CD4-positive, alpha-beta T cell treated with Interleukin-21 for 1 hour (primary cell): Measurements from ENCODE around the gene ABHD16A.
A peak's percentile ranks its signal among the peaks of the same experiment; 100 is the strongest.

Experiments used
- DNase-seq: peaks from one replicate; pipeline ENCODE4 v3.0.0-alpha.2; 2020

Gene ABHD16A

GRCh38 chr6:31702819-31703716 is at the start of gene ABHD16A:
ABHD16A (minus strand) TSS chr6:31703324; CDS start chr6:31703281, 43 bp downstream.
- DNase-seq, result peak; percentile 98

GRCh38 chr6:31752739-31753319 is 49.7 kb upstream of the ABHD16A start:
- DNase-seq, result no peak

DNA sequence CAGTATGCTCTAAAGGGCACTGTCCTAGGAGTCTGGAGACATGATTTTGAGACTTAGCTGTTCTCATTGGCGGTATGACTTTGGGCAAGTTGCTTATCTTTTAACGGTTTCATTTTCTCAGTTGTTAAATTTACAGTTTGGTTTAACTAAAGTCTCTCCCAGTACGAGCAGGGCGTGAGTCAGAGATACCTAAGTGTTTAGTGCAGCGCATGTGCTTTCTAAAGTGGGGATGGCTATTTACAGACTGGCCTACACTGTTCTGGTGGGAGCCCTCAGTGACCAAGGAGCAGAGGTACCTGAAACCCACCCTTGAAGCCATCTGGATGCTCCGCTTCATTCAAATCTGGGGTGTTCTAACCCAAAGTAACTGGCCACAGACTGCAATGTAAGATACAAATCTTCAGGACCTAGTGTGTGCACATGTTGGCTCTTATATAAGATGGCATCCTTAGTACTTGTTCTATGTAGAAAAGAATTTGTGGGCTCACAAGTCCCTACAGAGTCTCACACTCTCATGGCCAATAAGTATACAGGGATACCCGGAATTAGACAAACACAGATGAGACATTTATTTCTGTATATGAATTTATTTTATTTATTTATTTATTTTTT is 47.4 kb upstream of the ABHD16A start:
- DNase-seq, result no peak

GRCh38 chr6:31749301-31750036 is 46.3 kb upstream of the ABHD16A start:
- no peak for DNase-seq

DNA sequence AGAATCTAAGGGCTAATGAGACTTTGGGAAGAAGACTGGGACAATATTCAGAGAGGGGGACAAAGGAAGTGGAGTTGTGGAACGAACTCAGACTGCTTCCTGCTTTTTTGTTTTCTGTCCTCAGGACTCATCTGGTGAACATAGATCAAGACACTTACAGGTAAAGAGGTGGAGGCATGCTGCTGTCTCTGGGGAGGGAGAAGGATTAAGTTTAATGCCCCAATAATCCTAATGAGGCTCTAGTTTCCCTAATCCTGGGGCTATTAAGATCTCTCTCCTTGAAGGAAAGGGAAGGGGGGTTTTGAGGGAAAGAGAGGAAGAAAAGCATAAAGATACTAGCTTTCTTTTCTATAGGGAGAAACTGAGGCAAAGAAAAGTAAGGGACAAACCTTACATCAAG is 41.3 kb upstream of the ABHD16A start:
- no peak for DNase-seq

- DNase-seq, result no peak
These were observed 39.8 kb upstream of the ABHD16A start for GRCh38 chr6:31742894-31743293.

GRCh38 chr6:31741815-31742214 is 38.7 kb upstream of the ABHD16A start:
- DNase-seq, result no peak

DNA sequence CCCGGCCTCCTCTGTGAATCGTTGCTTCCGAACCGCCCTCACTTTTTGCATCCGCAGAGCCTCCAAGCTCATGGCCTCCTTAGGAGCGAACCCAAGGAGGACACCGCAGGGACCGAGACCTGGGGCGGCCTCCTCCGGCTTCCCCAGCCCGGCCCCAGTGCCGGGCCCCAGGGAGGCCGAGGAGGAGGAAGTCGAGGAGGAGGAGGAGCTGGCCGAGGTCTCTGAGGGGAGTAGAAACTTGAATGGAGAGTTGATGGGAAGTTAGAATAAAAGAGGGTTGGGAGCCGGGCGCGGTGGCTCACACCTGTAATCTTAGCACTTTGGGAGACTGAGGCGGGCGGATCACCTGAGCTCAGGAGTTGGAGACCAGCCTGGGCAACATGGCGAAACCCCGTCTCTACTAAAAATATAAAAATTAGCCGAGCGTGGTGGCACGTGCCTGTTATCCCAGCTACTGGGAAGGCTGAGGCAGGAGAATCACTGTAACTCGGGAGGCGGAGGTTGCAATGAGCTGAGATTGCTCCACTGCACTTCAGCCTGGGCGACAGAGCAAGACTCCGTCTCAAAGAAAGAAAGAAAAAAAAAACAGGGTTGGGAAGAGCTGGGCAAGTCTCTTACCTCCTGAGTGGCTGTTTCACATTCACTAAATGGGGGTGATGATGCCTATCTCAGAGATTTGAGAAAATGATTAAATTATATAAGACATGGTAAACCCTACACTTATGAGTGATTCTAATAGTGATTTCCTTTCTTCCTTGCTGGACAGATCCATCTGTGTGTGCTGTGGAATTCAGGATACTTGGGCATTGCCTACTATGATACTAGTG is 37.5 kb upstream of the ABHD16A start:
- no peak for DNase-seq

GRCh38 chr6:31739639-31740396 is 36.7 kb upstream of the ABHD16A start, which contains the start of gene MSH5:
MSH5 (plus strand) TSS chr6:31740005; CDS start chr6:31740467, 462 bp downstream.
- peak; percentile 97 for DNase-seq

DNA sequence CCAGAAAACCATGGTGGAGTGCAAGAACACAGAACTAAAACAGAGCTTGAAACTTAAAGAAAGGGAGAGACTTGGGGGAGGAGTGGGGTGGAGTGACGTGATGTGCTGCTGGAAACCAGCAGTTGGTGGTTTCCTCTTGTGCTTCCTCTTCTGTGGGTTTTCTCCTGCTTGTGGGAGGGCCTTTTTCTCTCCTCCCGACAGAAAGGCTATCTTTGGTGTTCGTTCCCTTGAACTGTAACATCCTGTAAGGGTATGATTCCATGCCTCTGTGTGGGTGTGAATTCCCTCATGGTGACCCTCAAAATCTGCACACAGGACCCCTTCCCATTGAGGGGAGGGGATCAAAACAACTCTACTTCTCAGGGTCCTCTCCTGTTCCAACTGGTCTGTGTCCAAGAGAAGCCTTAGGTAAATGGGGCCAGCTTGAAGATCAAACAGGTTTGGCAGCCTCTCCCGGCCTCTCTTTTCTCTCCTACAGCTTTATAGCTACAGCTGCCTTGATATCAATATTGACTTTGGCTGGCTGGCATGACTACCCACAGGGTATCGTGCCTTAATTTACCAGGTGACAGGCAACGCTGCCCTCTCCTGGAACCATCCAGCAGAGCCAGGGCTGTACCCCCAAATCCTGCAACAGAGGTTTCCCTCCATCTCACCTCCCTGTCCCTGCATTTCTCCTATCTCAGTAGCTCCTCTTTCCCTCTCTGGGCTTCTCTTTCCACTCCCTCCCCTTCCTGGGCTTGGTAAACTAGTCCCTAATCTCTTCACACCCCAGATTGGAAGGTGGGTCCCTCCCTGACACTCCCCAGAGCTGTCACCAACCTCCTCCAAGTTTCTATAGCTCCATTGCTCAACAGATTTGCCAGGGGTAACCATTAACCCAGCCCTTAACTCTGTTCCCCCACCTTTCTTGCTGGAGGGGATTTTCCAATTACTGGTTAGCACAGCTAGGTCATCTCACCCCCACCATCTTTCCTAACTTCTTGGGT is 35.2 kb upstream of the ABHD16A start:
- DNase-seq, result peak; percentile 84

DNA sequence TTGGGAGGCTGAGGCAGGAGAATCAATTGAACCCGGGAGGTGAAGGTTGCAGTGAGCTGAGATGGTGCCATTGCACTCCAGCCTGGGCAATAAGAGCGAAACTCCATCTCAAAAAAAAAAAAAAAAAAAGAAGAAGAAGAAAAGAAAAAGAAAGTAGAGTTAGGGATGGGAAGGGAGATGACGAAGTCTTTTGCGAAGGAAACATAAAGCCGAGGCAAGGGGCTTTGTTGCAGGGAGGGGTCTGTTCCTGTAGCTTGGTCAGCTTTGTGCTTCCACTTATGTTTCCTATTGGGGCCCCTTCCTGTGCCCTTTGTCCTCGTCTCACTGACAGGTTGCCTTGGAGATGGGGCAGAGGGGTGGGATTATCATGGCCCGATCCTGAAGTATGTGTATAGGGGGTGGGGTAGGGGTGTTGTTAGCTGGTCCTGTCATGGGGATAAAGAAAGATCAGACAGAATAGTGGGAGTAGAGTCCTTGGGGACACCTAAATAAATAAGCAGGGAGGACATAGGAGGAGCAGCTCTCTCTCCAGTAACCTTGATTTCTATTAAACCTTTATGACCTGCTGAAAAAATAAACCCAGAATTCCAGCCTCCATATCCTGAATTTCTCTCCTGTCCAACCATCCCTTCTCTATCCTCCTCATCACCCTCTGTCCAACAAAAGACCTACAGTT is 34.3 kb upstream of the ABHD16A start:
- DNase-seq, result peak; percentile 42

DNA sequence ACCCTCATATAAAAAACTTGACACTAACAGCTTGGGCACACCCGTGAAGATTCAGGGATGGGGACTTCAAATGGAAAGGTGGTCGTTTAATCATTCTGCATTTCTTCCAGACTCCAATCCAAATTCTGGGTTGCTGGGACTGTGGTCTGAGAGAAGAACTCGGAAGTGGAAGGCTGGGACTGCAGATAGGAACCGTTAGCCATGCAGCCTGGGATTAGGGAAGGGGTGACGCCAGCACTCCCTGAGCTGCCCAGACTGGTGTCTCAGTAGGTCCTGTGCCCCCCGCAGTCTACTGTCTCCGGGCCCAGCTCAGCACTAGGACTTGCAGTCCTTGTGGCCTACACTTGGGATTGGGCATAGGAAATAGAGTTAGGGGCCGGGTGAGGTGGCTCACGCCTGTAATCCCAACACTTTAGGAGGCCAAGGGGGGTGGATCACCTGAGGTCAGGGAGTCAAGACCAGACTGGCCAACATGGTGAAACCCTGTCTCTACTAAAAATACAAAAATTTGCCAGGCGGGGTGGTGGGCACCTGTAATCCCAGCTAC is 33.7 kb upstream of the ABHD16A start:
- no peak for DNase-seq

GRCh38 chr6:31736021-31736767 is 33.1 kb upstream of the ABHD16A start, which contains the start of gene CLIC1:
CLIC1 (minus strand) TSS chr6:31736530; CDS start chr6:31736300, 230 bp downstream.
- peak; percentile 81 for DNase-seq

DNA sequence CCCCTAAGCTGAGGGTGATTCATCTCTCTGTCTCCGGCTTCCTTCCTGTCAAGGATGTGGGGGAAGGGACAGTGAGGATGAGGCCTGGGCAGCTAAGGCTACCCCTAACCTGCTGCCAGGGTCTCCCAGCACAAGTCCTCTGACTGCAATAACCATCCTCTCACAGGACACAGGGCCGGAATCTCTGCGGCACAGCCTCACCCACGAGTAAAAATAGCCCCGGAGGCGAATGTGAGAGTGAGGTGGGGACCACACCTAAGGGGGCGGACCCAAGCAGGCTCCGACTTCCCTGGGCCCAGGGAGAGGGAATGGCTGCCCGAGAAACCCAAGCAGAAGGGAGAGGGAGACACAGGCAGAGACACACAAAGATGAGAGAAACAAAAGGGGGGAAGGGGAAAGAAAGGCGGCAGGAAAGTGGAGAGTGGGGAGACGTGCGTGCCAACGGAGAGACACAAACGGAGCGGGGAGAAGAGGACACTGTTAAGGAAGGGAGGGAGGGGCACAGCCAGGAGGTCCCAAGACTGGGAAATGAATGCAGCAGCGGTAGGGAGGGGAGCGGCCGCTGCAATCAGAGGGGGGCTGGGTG is 31.8 kb upstream of the ABHD16A start:
- peak; percentile 82 for DNase-seq

GRCh38 chr6:31734247-31734820 is 31.2 kb upstream of the ABHD16A start:
- DNase-seq, result no peak

GRCh38 chr6:31733734-31734133 is 30.6 kb upstream of the ABHD16A start:
- no peak for DNase-seq

DNA sequence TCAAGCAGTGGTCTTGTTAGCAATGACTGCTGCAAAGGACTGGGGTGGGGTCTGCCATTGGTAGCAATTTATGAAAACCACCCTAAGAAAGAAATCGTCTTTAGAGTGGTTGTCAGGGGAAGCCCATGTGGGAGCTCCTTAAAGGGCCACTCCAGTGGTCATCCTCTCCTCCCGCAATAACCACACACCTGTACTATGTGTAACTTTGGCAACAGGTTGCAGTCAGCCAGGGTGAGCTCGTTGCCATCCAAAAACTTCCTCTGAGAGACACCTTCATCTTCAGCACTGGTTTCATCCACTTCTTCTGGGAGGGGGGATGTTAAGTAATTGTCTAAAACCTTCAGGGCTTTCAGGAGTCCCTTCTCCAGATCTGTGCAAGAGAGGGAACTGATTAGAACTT is 28.9 kb upstream of the ABHD16A start:
- DNase-seq, result no peak
